GM18519 (cell line): ENCODE measurements around the gene TUBGCP3.
"Not testable (repeated sequence)": the region's sequence is repeated elsewhere in the genome, so short reads cannot be mapped to it uniquely, and the experiment has no call there.

ENCODE experiments used
- ATAC-seq: cut with Tn5 transposase; IDR thresholded peaks from one replicate; pipeline ENCODE4 v1.9.1; 2021; ENCODE audit warnings: mild to moderate bottlenecking, moderate library complexity; ENCODE audit not compliant: unreplicated experiment, low FRiP score

TUBGCP3 gene

GRCh38 chr13:112587764-112588489, at the start of gene TUBGCP3:
TUBGCP3 (minus strand) TSS chr13:112588153; CDS start chr13:112587980, 173 bp downstream.
- peak; percentile 58 for ATAC-seq

- ATAC-seq = no peak
These were observed 49.3 kb upstream of the TUBGCP3 start for GRCh38 chr13:112637017-112637801.

GRCh38 chr13:112636401-112636975, 48.5 kb upstream of the TUBGCP3 start:
- ATAC-seq = no peak

- no peak for ATAC-seq
These were observed 47.4 kb upstream of the TUBGCP3 start for GRCh38 chr13:112635323-112635722.

- ATAC-seq = no peak
These were observed 46.1 kb upstream of the TUBGCP3 start for GRCh38 chr13:112634102-112634501.

GRCh38 chr13:112630226-112630625, 42.3 kb upstream of the TUBGCP3 start:
- ATAC-seq = not testable (repeated sequence)

- ATAC-seq = no peak
These were observed 41.2 kb upstream of the TUBGCP3 start for GRCh38 chr13:112629161-112629560.

GRCh38 chr13:112627613-112628012, 39.7 kb upstream of the TUBGCP3 start:
- not testable (repeated sequence) for ATAC-seq

GRCh38 chr13:112627161-112627560, 39.2 kb upstream of the TUBGCP3 start:
- no peak for ATAC-seq

GRCh38 chr13:112626761-112627160, 38.8 kb upstream of the TUBGCP3 start:
- no peak for ATAC-seq

- no peak for ATAC-seq
These were observed 38.2 kb upstream of the TUBGCP3 start for GRCh38 chr13:112626124-112626523.

GRCh38 chr13:112625698-112626097, 37.7 kb upstream of the TUBGCP3 start:
- ATAC-seq = no peak

- no peak for ATAC-seq
These were observed 36.9 kb upstream of the TUBGCP3 start for GRCh38 chr13:112624602-112625430.

GRCh38 chr13:112624040-112624439, 36.1 kb upstream of the TUBGCP3 start:
- no peak for ATAC-seq

- ATAC-seq = no peak
These were observed 35.2 kb upstream of the TUBGCP3 start for GRCh38 chr13:112623051-112623711.

GRCh38 chr13:112622375-112622774, 34.4 kb upstream of the TUBGCP3 start:
- ATAC-seq = no peak

- ATAC-seq = no peak
These were observed 32.0 kb upstream of the TUBGCP3 start for GRCh38 chr13:112619730-112620631.

- no peak for ATAC-seq
These were observed 30.5 kb upstream of the TUBGCP3 start for GRCh38 chr13:112618501-112618900.

GRCh38 chr13:112617754-112618375, 29.9 kb upstream of the TUBGCP3 start:
- ATAC-seq = no peak
